Neural progenitor cell (in vitro differentiated cells): Measurements from ENCODE around the gene ZNF446.

Experiments
- CTCF ChIP-seq: fragments of 200-600 bp; sonication (generic); IDR thresholded peaks from 2 replicates; pipeline ENCODE4 v1.5.1; 2017; ENCODE audit warnings: antibody characterized with exemption, mild to moderate bottlenecking
- EZH2 ChIP-seq: fragments of 200-600 bp; sonication (generic); IDR thresholded peaks from 2 replicates; pipeline ENCODE4 v1.6.1; 2017; ENCODE audit warnings: antibody characterized with exemption, mild to moderate bottlenecking, moderate library complexity
- EZH2phosphoT487 ChIP-seq: fragments of 200-600 bp; sonication (generic); IDR thresholded peaks from 2 replicates; pipeline ENCODE4 v1.6.1; 2017; ENCODE audit warnings: antibody characterized with exemption

GRCh38 chr19:58434217-58434616, 41.9 kb upstream of the ZNF446 start:
- TF ChIP-seq EZH2 (no peak), CTCF (no peak), EZH2phosphoT487 (no peak)
